Muscle layer of colon (tissue), 2 donors: Measurements from ENCODE around the gene PPP2R5A.

Source experiments
- H3K27ac ChIP-seq: one replicate; pipeline ENCODE4 v1.7.0; 2013; ENCODE audit warnings: low read depth, mild to moderate bottlenecking, low read length, moderate library complexity
- H3K27me3 ChIP-seq, 2 donors: one replicate each; pipeline ENCODE4 v1.7.0; 2013; ENCODE audit warnings: low read length in 2 of 2, mild to moderate bottlenecking in 2 of 2; ENCODE audit not compliant: insufficient read depth in 2 of 2, control insufficient read depth in 1 of 2
- H3K36me3 ChIP-seq: one replicate; pipeline ENCODE4 v1.7.0; 2013; ENCODE audit warnings: mild to moderate bottlenecking, low read length; ENCODE audit not compliant: insufficient read depth
- H3K4me1 ChIP-seq: one replicate; pipeline ENCODE4 v1.7.0; 2013; ENCODE audit warnings: mild to moderate bottlenecking, low read length; ENCODE audit not compliant: insufficient read depth
- H3K4me3 ChIP-seq, 2 donors: one replicate each; pipeline ENCODE4 v1.7.0; 2013; ENCODE audit warnings: low read length in 2 of 2, low read depth in 1 of 2, mild to moderate bottlenecking in 1 of 2, moderate library complexity in 1 of 2
- H3K9ac ChIP-seq: one replicate; pipeline ENCODE4 v1.7.0; 2013; ENCODE audit warnings: low read length
- H3K9me3 ChIP-seq: one replicate; pipeline ENCODE4 v1.7.0; 2013; ENCODE audit warnings: mild to moderate bottlenecking, low read length
- donor health status: abdominal sarcoma.
- donor health status: Adenocarcinoma of cecum.

Gene PPP2R5A

GRCh38 chr1:212289262-212290077 is 4.3 kb downstream of the PPP2R5A start:
- Histone ChIP-seq H3K4me1 (peaks cover 34% of the 10 kb centered on the region), H3K9me3 (no peaks in the 10 kb centered on the region), H3K9ac (no peak overlapping the region), H3K27ac (no peak overlapping the region), H3K36me3 (no peaks in the 10 kb centered on the region), H3K4me3 (no peak overlapping the region), H3K27me3 (no peaks in the 10 kb centered on the region)

- H3K27ac ChIP-seq, result no peak overlapping the region
- H3K36me3 ChIP-seq, result no peaks in the 10 kb centered on the region
- H3K9ac ChIP-seq, result no peak overlapping the region
- no peaks in the 10 kb centered on the region for H3K9me3 ChIP-seq
- no peaks in the 10 kb centered on the region for H3K27me3 ChIP-seq
- peaks cover 34% of the 10 kb centered on the region for H3K4me1 ChIP-seq
- no peak overlapping the region for H3K4me3 ChIP-seq
These were observed 5.4 kb downstream of the PPP2R5A start for GRCh38 chr1:212290608-212291007.

- no peaks in the 10 kb centered on the region for H3K27me3 ChIP-seq
- H3K9ac ChIP-seq, result no peak overlapping the region
- H3K27ac ChIP-seq, result no peak overlapping the region
- H3K36me3 ChIP-seq, result no peaks in the 10 kb centered on the region
- peaks cover 34% of the 10 kb centered on the region for H3K4me1 ChIP-seq
- no peak overlapping the region for H3K4me3 ChIP-seq
- H3K9me3 ChIP-seq, result no peaks in the 10 kb centered on the region
These were observed 6.4 kb downstream of the PPP2R5A start for GRCh38 chr1:212291505-212292134.

- no peak overlapping the region for H3K9ac ChIP-seq
- H3K9me3 ChIP-seq, result no peaks in the 10 kb centered on the region
- H3K36me3 ChIP-seq, result no peaks in the 10 kb centered on the region
- H3K4me3 ChIP-seq, result no peak overlapping the region
- H3K4me1 ChIP-seq, result peaks cover 34% of the 10 kb centered on the region
- no peak overlapping the region for H3K27ac ChIP-seq
- H3K27me3 ChIP-seq, result no peaks in the 10 kb centered on the region
These were observed 7.3 kb downstream of the PPP2R5A start for GRCh38 chr1:212292250-212293105.

- Histone ChIP-seq H3K27me3 (no peaks in the 10 kb centered on the region), H3K4me3 (no peak overlapping the region), H3K36me3 (no peaks in the 10 kb centered on the region), H3K27ac (no peak overlapping the region), H3K9ac (no peak overlapping the region), H3K9me3 (no peaks in the 10 kb centered on the region), H3K4me1 (peaks cover 27% of the 10 kb centered on the region)
These were observed 8.4 kb downstream of the PPP2R5A start for GRCh38 chr1:212293579-212293978.

- Histone ChIP-seq H3K4me3 (no peak overlapping the region), H3K9me3 (no peaks in the 10 kb centered on the region), H3K36me3 (no peaks in the 10 kb centered on the region), H3K9ac (no peak overlapping the region), H3K27me3 (no peaks in the 10 kb centered on the region), H3K27ac (no peak overlapping the region), H3K4me1 (peaks cover 21% of the 10 kb centered on the region)
These were observed 9.8 kb downstream of the PPP2R5A start for GRCh38 chr1:212294983-212295382.

GRCh38 chr1:212295579-212295978 is 10.4 kb downstream of the PPP2R5A start:
- Histone ChIP-seq H3K27ac (no peak overlapping the region), H3K9me3 (no peaks in the 10 kb centered on the region), H3K36me3 (no peaks in the 10 kb centered on the region), H3K4me3 (no peak overlapping the region), H3K9ac (no peak overlapping the region), H3K27me3 (no peaks in the 10 kb centered on the region), H3K4me1 (peaks cover 19% of the 10 kb centered on the region)

- H3K27ac ChIP-seq, result no peak overlapping the region
- no peak overlapping the region for H3K9ac ChIP-seq
- H3K4me3 ChIP-seq, result no peak overlapping the region
- H3K4me1 ChIP-seq, result peaks cover 15% of the 10 kb centered on the region
- H3K9me3 ChIP-seq, result no peaks in the 10 kb centered on the region
- no peaks in the 10 kb centered on the region for H3K36me3 ChIP-seq
- no peaks in the 10 kb centered on the region for H3K27me3 ChIP-seq
These were observed 12.1 kb downstream of the PPP2R5A start for GRCh38 chr1:212297338-212297737.

- H3K9me3 ChIP-seq, result no peaks in the 10 kb centered on the region
- H3K36me3 ChIP-seq, result no peaks in the 10 kb centered on the region
- H3K9ac ChIP-seq, result no peak overlapping the region
- peaks cover 9% of the 10 kb centered on the region for H3K4me1 ChIP-seq
- no peak overlapping the region for H3K27ac ChIP-seq
- no peaks in the 10 kb centered on the region for H3K27me3 ChIP-seq
- no peak overlapping the region for H3K4me3 ChIP-seq
These were observed 16.4 kb downstream of the PPP2R5A start for GRCh38 chr1:212301580-212301979.

GRCh38 chr1:212302745-212303383 is 17.7 kb downstream of the PPP2R5A start:
- Histone ChIP-seq H3K36me3 (no peaks in the 10 kb centered on the region), H3K9ac (no peak overlapping the region), H3K4me1 (peaks cover 9% of the 10 kb centered on the region), H3K4me3 (no peak overlapping the region), H3K9me3 (no peaks in the 10 kb centered on the region), H3K27ac (no peak overlapping the region), H3K27me3 (no peaks in the 10 kb centered on the region)

- Histone ChIP-seq H3K27me3 (no peaks in the 10 kb centered on the region), H3K4me3 (no peak overlapping the region), H3K9me3 (no peaks in the 10 kb centered on the region), H3K27ac (no peak overlapping the region), H3K4me1 (peaks cover 12% of the 10 kb centered on the region), H3K36me3 (peaks cover 5% of the 10 kb centered on the region), H3K9ac (no peak overlapping the region)
These were observed 20.1 kb downstream of the PPP2R5A start for GRCh38 chr1:212305342-212305741.
